Measurements from ENCODE around the gene MAPK14.

MAPK14 gene

GRCh38 chr6:36061236-36061635 lies 33.6 kb downstream of the MAPK14 start:
- TF ChIP-seq, protein P1, sequence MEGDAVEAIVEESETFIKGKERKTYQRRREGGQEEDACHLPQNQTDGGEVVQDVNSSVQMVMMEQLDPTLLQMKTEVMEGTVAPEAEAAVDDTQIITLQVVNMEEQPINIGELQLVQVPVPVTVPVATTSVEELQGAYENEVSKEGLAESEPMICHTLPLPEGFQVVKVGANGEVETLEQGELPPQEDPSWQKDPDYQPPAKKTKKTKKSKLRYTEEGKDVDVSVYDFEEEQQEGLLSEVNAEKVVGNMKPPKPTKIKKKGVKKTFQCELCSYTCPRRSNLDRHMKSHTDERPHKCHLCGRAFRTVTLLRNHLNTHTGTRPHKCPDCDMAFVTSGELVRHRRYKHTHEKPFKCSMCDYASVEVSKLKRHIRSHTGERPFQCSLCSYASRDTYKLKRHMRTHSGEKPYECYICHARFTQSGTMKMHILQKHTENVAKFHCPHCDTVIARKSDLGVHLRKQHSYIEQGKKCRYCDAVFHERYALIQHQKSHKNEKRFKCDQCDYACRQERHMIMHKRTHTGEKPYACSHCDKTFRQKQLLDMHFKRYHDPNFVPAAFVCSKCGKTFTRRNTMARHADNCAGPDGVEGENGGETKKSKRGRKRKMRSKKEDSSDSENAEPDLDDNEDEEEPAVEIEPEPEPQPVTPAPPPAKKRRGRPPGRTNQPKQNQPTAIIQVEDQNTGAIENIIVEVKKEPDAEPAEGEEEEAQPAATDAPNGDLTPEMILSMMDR (IDR thresholded peaks at IDR 0.05; ENCODE audit: low read depth, low read length, missing control alignments) = no peak
- H3K4me3 ChIP-seq (ENCODE audit: low read depth, low read length) = no peak overlapping the region
- DNase-seq (ENCODE audit: low read depth) = no peak

- H3K4me3 ChIP-seq (ENCODE audit: low read depth, low read length) = no peak overlapping the region
- no peak for DNase-seq (ENCODE audit: low read depth)
- TF ChIP-seq, protein P1 (IDR thresholded peaks at IDR 0.05; ENCODE audit: low read depth, low read length, missing control alignments) = no peak
Measured at GRCh38 chr6:36062247-36062646, 34.6 kb downstream of the MAPK14 start.

DNA sequence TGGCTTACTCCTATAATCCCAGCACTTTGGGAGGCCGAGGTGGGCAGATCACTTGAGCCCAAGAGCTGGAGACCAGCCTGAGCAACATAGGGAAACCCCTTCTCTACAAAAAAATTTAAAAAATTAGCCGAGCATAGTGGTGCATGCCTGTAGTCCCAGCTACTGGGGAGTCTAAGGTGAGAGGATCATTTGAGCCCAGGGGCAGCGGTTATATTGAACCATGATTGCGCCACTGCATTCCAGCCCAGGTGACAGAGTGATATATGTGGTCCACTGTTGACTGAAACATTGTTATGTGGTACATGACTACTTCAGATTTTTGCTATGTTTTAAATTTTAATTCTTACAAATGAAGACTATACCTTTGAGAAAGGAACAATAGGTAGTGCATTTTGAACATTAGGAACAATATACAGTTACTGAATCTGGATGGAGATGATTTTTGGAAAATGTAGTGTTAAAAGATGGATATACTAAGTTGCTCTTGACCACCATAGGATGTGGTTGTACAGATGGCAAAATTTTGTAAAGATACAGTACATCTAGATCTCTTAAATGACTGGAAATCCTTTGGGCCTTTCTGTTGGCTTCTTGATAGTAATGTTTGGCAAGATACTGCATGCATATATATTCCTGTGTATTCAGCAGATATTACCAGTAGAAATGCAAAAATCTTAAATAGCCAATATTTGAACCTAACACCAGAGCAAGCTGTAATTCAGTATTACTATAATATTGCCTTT lies 35.9 kb downstream of the MAPK14 start:
- DNase-seq (ENCODE audit: low read depth) = no peak
- TF ChIP-seq, protein P1 (IDR thresholded peaks at IDR 0.05; ENCODE audit: low read depth, low read length, missing control alignments) = no peak
- H3K4me3 ChIP-seq (ENCODE audit: low read depth, low read length) = no peak overlapping the region

DNA sequence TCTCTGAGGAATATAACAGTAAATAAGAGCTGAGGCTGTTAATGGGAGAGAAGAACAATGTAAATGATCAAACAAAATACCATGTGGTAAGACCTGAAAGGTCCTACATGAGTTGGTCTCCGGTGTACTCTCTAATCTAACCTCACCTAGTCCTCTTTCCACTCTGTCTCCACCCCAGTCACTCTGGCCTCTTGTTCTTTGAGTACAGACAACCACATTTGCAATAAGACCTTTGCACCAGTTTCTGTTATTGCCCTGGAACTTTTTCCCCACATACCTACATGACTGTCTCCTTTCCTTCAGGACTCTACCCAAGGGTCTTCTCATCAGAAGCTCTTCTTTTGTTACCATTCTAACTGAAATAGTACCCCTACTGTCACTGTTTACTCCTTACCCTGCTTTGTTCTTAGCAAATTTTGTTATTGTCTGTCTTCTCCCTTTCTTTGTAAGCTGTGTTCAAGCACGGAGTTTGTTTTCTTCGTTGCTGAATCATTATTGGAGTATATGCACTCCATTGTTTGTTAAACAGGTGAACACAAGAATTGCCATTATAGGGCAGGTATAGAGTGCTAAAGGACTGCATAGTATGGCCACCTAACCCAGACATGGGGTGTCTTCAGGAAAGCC lies 37.3 kb downstream of the MAPK14 start:
- H3K4me3 ChIP-seq (ENCODE audit: low read depth, low read length) = no peak overlapping the region
- DNase-seq (ENCODE audit: low read depth) = no peak
- TF ChIP-seq, protein P1 (IDR thresholded peaks at IDR 0.05; ENCODE audit: low read depth, low read length, missing control alignments) = no peak

GRCh38 chr6:36065916-36066315 lies 38.3 kb downstream of the MAPK14 start:
- DNase-seq (ENCODE audit: low read depth) = no peak
- no peak overlapping the region for H3K4me3 ChIP-seq (ENCODE audit: low read depth, low read length)
- TF ChIP-seq, protein P1 (IDR thresholded peaks at IDR 0.05; ENCODE audit: low read depth, low read length, missing control alignments) = no peak

DNA sequence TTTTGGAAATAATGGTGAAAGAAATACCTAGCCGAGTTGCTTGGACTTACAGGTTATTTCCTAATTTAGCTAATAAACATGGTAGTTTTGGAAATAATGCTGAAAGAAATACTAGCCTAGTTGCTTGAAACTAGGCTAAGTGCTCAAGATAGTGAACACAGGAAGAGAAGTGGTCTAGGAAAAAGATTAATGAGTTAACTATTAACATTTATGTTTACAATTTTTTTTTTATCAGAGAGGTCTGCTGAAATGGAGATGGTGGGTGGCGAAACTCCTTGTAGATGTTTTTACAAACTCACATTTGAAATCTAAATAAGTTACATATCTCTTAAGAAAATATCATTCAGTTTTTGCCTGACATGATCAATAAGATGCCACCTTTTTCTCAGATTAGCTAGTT lies 39.2 kb downstream of the MAPK14 start:
- no peak overlapping the region for H3K4me3 ChIP-seq (ENCODE audit: low read depth, low read length)
- TF ChIP-seq, protein P1 (IDR thresholded peaks at IDR 0.05; ENCODE audit: low read depth, low read length, missing control alignments) = no peak
- DNase-seq (ENCODE audit: low read depth) = no peak

Data from GM12864 (cell line).